Activated naive CD8-positive, alpha-beta T cell treated with anti-CD3 and anti-CD28 coated beads, Interleukin-2, amount 50 U/mL, for 24 hours (primary cell): ENCODE data around the gene IL9R.
"Not testable (repeated sequence)": the region's sequence is repeated elsewhere in the genome, so short reads cannot be mapped to it uniquely, and the experiment has no call there.

Experiments used
- ATAC-seq: fragments of 150-1000 bp; cut with Tn5 transposase; one replicate; pipeline ENCODE4 v1.10.0; 2021
- DNase-seq: peaks from one replicate; pipeline ENCODE4 v3.0.0; 2021
- H3K27ac Mint-ChIP-seq: one replicate; pipeline ENCODE4 v1.8.0; 2021; ENCODE audit warnings: mild to moderate bottlenecking, mixed read lengths
- H3K27me3 Mint-ChIP-seq: one replicate; pipeline ENCODE4 v1.8.0; 2021; ENCODE audit warnings: mixed read lengths
- H3K36me3 Mint-ChIP-seq: one replicate; pipeline ENCODE4 v1.8.0; 2021; ENCODE audit warnings: low read depth, mixed read lengths
- H3K4me1 Mint-ChIP-seq: one replicate; pipeline ENCODE4 v1.8.0; 2021; ENCODE audit warnings: mixed read lengths
- H3K4me3 Mint-ChIP-seq: one replicate; pipeline ENCODE4 v1.8.0; 2021; ENCODE audit warnings: mild to moderate bottlenecking, moderate library complexity, mixed read lengths
- H3K9me3 Mint-ChIP-seq: one replicate; pipeline ENCODE4 v1.8.0; 2021; ENCODE audit warnings: mixed read lengths

Gene IL9R

GRCh38 chrX:156003486-156004185, 6.1 kb downstream of the IL9R start:
- Mint-ChIP-seq H3K27ac (no peak overlapping the region), H3K9me3 (no peaks in the 10 kb centered on the region), H3K27me3 (no peaks in the 10 kb centered on the region), H3K36me3 (no peaks in the 10 kb centered on the region), H3K4me1 (peaks cover 15% of the 10 kb centered on the region), H3K4me3 (no peak overlapping the region)
- no peak for ATAC-seq
- DNase-seq: no peak

- peaks cover 13% of the 10 kb centered on the region for H3K4me1 Mint-ChIP-seq
- no peak overlapping the region for H3K4me3 Mint-ChIP-seq
- no peaks in the 10 kb centered on the region for H3K9me3 Mint-ChIP-seq
- no peak overlapping the region for H3K27ac Mint-ChIP-seq
- no peaks in the 10 kb centered on the region for H3K27me3 Mint-ChIP-seq
- no peaks in the 10 kb centered on the region for H3K36me3 Mint-ChIP-seq
- DNase-seq: no peak
- ATAC-seq: no peak
Measured at GRCh38 chrX:156004256-156004655, 6.8 kb downstream of the IL9R start.

GRCh38 chrX:156004740-156005139, 7.2 kb downstream of the IL9R start:
- DNase-seq: no peak
- no peaks in the 10 kb centered on the region for H3K36me3 Mint-ChIP-seq
- peaks cover 10% of the 10 kb centered on the region for H3K4me1 Mint-ChIP-seq
- H3K9me3 Mint-ChIP-seq: no peaks in the 10 kb centered on the region
- H3K27ac Mint-ChIP-seq: no peak overlapping the region
- no peaks in the 10 kb centered on the region for H3K27me3 Mint-ChIP-seq
- no peak for ATAC-seq
- H3K4me3 Mint-ChIP-seq: no peak overlapping the region

GRCh38 chrX:156005144-156005543, 7.6 kb downstream of the IL9R start:
- Mint-ChIP-seq H3K27ac (no peak overlapping the region), H3K36me3 (no peaks in the 10 kb centered on the region), H3K4me3 (no peak overlapping the region), H3K4me1 (peaks cover 10% of the 10 kb centered on the region), H3K9me3 (no peaks in the 10 kb centered on the region), H3K27me3 (no peaks in the 10 kb centered on the region)
- ATAC-seq (no peak), DNase-seq (no peak)

GRCh38 chrX:156006468-156006867, 9.0 kb downstream of the IL9R start:
- not testable (repeated sequence) for H3K36me3 Mint-ChIP-seq, H3K27ac Mint-ChIP-seq, H3K27me3 Mint-ChIP-seq, DNase-seq, ATAC-seq, H3K4me1 Mint-ChIP-seq, H3K9me3 Mint-ChIP-seq, H3K4me3 Mint-ChIP-seq

- H3K27ac Mint-ChIP-seq, ATAC-seq, H3K36me3 Mint-ChIP-seq, H3K4me3 Mint-ChIP-seq, H3K27me3 Mint-ChIP-seq, H3K4me1 Mint-ChIP-seq, DNase-seq, H3K9me3 Mint-ChIP-seq: not testable (repeated sequence)
Measured at GRCh38 chrX:156008379-156008778, 10.9 kb downstream of the IL9R start.

- Mint-ChIP-seq H3K4me1 (no peaks in the 10 kb centered on the region), H3K36me3 (no peaks in the 10 kb centered on the region), H3K27me3 (no peaks in the 10 kb centered on the region), H3K27ac (no peak overlapping the region), H3K4me3 (no peak overlapping the region), H3K9me3 (no peaks in the 10 kb centered on the region)
- DNase-seq (no peak), ATAC-seq (no peak)
Measured at GRCh38 chrX:156008915-156009314, 11.4 kb downstream of the IL9R start.

- not testable (repeated sequence) for DNase-seq, H3K4me1 Mint-ChIP-seq, ATAC-seq, H3K36me3 Mint-ChIP-seq, H3K9me3 Mint-ChIP-seq, H3K27me3 Mint-ChIP-seq, H3K27ac Mint-ChIP-seq, H3K4me3 Mint-ChIP-seq
Measured at GRCh38 chrX:156009691-156010090, 12.2 kb downstream of the IL9R start.

GRCh38 chrX:156013286-156013953, 15.9 kb downstream of the IL9R start:
- H3K4me3 Mint-ChIP-seq, H3K27ac Mint-ChIP-seq, H3K27me3 Mint-ChIP-seq, H3K36me3 Mint-ChIP-seq, H3K4me1 Mint-ChIP-seq, DNase-seq, H3K9me3 Mint-ChIP-seq: not testable (repeated sequence)
- ATAC-seq: peak; percentile 59

- not testable (repeated sequence) for H3K36me3 Mint-ChIP-seq, DNase-seq, ATAC-seq, H3K4me1 Mint-ChIP-seq, H3K4me3 Mint-ChIP-seq, H3K27me3 Mint-ChIP-seq, H3K9me3 Mint-ChIP-seq, H3K27ac Mint-ChIP-seq
Measured at GRCh38 chrX:156019846-156020245, 22.4 kb downstream of the IL9R start.

- H3K9me3 Mint-ChIP-seq, H3K4me1 Mint-ChIP-seq, H3K27ac Mint-ChIP-seq, DNase-seq, H3K4me3 Mint-ChIP-seq, ATAC-seq, H3K27me3 Mint-ChIP-seq, H3K36me3 Mint-ChIP-seq: not testable (repeated sequence)
Measured at GRCh38 chrX:156023002-156023401, 25.5 kb downstream of the IL9R start.

GRCh38 chrX:156024949-156025492, 27.5 kb downstream of the IL9R start:
- not testable (repeated sequence) for H3K27me3 Mint-ChIP-seq, H3K27ac Mint-ChIP-seq, H3K4me1 Mint-ChIP-seq, DNase-seq, H3K4me3 Mint-ChIP-seq, ATAC-seq, H3K9me3 Mint-ChIP-seq, H3K36me3 Mint-ChIP-seq

- not testable (repeated sequence) for H3K9me3 Mint-ChIP-seq, H3K27ac Mint-ChIP-seq, H3K4me3 Mint-ChIP-seq, H3K27me3 Mint-ChIP-seq, DNase-seq, H3K4me1 Mint-ChIP-seq, ATAC-seq, H3K36me3 Mint-ChIP-seq
Measured at GRCh38 chrX:156028653-156029237, 31.2 kb downstream of the IL9R start.

GRCh38 chrX:156029296-156029695, 31.8 kb downstream of the IL9R start:
- not testable (repeated sequence) for ATAC-seq, H3K36me3 Mint-ChIP-seq, H3K27ac Mint-ChIP-seq, DNase-seq, H3K4me1 Mint-ChIP-seq, H3K27me3 Mint-ChIP-seq, H3K4me3 Mint-ChIP-seq, H3K9me3 Mint-ChIP-seq
